ENCODE data around the gene MOB3A.
A peak's percentile ranks its signal among the peaks of the same experiment; 100 is the strongest.

MOB3A gene

GRCh38 chr19:2081873-2082810 is 14.0 kb downstream of the MOB3A start:
- no peak for DNase-seq

DNA sequence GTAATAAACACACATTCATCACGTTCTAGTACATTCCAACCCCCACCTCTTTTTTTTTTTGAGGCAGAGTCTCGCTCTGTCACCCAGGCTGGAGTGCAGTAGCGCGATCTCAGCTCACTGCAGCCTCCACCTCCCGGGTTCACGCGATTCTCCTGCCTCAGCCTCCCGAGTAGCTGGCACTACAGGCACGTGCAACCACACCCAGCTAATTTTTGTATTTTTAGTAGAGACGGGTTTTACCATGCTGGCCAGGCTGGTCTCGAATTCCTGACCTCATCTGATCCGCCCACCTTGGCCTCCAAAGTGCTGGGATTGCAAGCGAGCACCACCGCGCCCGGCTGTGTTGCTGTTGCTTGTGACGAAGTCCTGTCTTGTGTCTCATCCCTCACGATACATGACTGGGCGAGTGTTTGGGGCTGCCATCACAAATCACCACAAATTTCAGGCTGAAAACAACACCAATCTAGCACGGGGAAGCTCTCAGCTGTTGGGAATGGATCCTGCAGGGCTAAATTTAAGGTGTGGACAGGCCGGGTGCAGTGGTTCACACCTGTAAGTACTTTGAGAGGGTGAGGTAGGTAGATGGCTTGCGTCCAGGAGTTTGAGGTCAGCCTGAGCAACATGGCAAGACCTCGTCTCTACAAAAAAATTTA is 15.7 kb downstream of the MOB3A start:
- no peak for DNase-seq

GRCh38 chr19:2079865-2080301 is 16.2 kb downstream of the MOB3A start:
- DNase-seq = no peak

DNA sequence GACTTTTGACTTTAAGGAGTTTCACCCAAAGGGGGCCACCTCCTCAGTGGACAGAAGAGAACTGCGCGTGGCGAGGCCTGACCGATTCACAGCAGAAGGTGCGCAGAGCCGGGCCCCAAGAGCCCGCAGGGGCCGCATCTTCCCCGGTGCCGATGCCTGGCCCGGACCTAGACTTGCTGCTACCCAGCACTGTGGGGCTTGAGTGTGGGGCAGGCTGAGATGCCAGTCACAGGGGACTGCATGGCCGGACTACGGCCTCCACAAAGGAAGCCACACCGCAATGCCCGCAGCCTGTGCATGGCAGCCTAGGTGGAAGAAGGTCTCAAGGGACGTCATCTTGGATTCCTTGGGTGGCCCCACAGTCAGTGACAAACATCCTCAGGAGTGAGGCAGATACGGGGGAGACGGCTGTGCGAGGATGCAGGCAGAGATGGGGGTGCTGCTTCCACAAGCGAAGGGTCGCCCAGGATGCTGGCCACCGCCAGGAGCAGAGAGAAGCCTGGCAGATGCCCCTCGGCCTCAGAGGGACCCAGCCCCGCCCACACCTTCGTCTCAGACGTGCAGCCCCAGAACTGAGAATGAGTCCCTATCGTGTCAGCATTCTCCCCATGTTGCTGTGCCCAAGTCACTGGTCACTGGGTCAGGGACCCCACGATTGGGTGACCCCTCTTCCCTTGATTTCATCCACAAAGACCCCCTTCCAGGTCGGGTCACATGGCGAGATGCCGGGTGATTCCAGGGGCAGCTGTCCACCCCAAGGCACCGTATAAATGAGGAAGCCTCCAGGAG is 16.9 kb downstream of the MOB3A start:
- DNase-seq = no peak

GRCh38 chr19:2077833-2078619 is 18.1 kb downstream of the MOB3A start:
- DNase-seq = no peak

DNA sequence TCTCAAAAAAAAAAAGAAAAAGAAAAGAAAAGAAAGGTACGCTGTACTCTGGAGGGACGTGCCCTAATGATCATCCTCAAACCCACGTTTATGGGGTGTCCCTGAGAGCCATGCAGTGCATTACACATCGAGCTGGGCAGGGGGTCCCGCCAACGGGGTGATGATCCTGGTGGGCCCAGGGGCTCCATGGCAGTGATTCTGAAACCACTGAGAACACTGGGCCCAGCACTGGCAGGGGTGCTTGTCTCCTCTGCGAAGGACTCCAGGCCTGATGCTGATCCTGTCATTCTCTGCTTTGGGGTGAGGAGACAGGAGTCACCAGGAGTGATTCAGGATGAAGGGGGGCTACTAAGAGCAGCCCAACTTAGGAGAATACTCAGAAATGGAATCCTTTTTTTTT is 18.7 kb downstream of the MOB3A start:
- no peak for DNase-seq

GRCh38 chr19:2076526-2076944 is 19.6 kb downstream of the MOB3A start:
- no peak for DNase-seq

DNA sequence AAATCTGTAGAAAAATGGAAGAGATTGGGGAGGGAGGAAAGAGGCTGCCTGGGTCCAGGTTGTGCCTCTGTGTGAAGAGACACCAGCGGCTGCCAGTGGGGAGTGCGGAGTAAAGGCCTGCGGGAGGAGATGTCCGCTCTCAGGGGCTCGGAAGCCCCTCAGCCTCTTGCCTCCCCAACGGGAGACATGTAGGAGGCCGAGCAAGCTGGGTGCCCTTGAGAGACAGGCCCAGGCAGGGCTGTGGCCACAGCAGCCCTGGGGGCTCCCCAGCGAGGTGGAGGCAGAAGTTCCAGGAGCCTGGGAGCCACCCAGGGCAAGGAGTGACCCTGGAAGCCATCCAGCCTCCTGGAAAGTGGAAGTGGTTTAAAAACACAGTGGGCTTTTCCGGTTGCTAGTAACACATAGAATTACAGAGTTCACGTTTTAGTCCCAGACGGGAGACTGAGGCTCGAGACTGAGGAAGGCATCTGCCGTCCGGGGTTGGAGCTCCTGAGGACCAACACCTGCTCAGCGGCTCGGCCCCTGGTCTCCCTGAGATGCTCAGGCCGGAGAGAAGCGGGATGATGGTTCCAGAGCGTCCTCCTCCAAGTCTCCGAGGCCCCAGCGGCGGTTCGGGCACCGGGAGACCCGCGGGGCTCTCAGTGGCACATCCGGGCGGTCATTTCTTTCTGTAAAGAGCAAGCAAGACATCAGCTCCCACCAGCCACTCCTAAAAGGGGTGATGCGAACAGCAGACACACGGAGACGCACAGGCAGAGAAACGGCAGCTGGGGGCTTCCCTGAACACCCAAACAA is 23.2 kb downstream of the MOB3A start:
- DNase-seq = no peak

DNA sequence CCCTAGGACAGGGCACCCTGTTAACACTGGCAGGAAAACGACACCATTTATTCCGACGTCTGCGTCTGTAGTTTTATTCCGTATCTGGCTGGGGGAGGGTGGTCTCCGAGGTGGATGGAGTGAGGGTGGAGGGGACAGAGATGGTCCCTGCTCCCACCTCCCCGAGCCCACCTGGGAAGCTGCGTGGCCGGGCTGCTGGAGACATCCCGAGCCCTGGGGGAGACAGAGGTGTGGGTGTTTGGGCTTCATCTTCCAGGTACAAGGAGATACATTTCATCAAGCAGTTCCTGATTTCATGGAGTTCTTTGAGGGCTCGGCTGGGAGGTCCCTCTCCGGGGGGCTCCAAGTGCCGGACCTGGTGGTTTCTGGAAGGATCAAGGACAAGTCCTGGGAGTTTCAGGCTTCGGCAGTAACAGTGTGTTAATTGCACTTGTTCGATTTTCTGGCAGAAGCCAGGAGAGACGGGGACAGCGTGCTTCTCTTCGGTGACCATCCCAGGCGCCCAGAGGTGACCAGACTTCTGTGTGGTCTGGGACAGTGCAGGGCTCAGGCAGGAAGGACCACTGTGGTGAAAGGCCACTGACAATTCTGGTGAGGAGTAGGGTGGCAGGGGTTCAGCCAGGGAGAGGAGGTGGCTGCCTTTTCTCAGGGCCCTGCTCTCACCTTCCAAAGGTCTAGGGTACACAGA is 25.0 kb downstream of the MOB3A start:
- DNase-seq = no peak

- DNase-seq = no peak
Measured at GRCh38 chr19:2070436-2070827, 25.7 kb downstream of the MOB3A start.

- DNase-seq = no peak
Measured at GRCh38 chr19:2064788-2065524, 31.2 kb downstream of the MOB3A start.

DNA sequence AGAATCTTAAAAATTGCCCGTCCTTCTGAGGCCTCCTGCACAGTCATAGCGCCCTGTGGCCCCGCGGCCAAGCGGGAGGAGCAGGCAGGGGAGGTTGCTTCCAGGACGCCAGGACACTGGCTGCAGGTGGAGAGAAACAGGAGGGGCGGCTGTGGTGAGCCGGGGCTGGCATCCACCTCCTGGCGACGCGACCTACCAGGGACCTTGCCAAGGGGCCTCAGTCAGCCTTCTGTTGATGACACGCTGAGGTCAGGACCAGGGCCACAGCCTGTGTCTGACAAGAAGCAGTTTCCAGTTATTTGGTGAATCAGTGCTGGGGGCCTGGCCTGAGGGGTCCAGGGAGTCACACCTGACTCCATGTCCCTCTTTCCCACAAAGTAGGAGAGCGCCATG is 31.7 kb downstream of the MOB3A start:
- no peak for DNase-seq

GRCh38 chr19:2063824-2064223 is 32.3 kb downstream of the MOB3A start:
- DNase-seq = no peak

- DNase-seq = no peak
Measured at GRCh38 chr19:2062770-2063169, 33.4 kb downstream of the MOB3A start.

GRCh38 chr19:2062389-2062729 is 33.8 kb downstream of the MOB3A start:
- no peak for DNase-seq

GRCh38 chr19:2061495-2062388 is 34.4 kb downstream of the MOB3A start:
- DNase-seq = peak; percentile 99

DNA sequence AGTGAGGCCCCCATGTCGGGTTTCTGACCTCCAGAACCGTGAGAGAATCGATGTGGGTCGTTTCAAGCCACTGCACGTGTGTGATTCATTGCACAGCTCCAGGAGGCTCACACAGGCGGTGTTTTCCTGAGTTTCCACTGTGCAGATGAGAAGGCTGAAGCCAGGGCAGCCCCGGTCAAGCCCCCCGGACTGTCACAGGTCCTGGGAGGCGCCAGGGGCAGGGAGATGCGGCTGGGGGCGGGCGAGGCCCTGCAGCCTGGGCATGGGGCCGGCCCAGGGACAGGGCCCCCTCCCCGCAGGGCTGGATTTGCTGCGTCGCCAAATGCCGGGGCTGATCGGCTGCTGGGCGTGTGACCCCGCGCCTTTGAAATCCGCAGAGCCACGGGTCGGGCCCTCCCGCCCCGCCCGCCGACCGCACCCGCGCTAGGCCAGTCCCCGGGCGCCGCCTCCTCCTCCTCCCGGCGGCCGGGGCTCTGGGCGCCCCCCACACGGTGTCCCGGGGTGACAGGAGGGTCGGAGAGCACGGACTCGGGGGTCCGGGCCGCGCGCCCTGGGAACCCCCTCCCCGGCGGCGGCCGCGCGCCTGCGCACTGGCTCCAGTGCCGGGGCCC is 35.1 kb downstream of the MOB3A start:
- DNase-seq = peak; percentile 85

GRCh38 chr19:2059422-2060201 is 36.5 kb downstream of the MOB3A start:
- no peak for DNase-seq
